ENCODE data around the gene TOR4A. TPM values are rescaled to one million over a fixed set of nuclear protein-coding genes. Genes with fewer than 3 reads are reported as not detected.
A peak's percentile ranks its signal among the peaks of the same experiment; 100 is the strongest.
"Not testable (repeated sequence)": the region's sequence is repeated elsewhere in the genome, so short reads cannot be mapped to it uniquely, and the experiment has no call there.

TOR4A gene
- polyA plus RNA-seq, 3 donors, result 3.7 to 4.3 (median 4.2) TPM

- DNase-seq (ENCODE audit: low read depth in 3 of 3, low spot score in 2 of 3), result no peak
Measured at GRCh38 chr9:137251490-137252268, 25.8 kb upstream of the TOR4A start.

DNA sequence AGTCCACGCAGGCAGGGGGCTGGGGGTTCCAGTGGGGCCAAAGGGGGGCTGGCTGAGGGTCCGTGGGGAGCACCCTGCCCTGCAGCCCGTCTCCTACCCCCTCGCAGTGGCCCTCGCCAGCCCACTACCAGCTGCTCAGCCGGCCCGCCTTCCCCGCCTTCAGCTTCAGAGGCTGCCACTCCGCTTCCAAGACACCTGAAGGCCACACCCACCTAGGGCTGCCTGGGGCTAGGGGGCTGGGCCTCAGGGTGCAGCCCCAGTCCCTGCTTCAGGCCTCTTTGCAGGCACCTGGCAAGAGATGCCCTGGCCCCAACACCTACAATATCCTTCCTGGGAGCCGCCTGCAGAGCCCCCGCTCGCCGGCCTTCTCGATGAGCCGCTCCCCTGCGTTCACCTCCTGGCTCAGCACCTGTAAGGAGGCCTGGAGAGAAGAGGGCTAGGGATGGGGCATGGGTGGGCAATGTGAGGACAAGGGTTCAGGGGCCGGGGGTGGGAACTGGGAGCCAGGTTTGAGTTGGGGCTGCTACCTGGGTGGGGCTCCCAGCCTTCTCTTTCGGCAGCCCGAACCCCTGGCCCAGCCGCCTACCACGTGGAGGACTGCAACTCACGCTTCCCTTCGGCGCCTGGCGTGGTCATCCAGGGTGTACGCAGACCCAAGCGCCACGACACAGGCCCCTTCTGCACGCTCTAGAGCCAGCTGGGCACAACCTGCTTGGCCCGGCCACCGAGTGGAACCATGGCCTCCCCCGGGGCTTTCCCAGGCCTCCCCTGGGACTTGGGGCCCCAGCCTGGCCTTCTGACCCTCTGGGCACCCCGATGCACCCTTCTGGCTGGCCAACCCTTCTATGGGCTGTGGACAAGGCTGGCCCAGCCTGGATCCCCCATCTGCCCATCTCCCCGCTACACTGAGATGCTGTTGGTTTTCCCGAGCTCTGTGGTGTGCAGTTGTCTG lies 24.7 kb upstream of the TOR4A start:
- no peak for DNase-seq (ENCODE audit: low read depth in 3 of 3, low spot score in 2 of 3)

DNA sequence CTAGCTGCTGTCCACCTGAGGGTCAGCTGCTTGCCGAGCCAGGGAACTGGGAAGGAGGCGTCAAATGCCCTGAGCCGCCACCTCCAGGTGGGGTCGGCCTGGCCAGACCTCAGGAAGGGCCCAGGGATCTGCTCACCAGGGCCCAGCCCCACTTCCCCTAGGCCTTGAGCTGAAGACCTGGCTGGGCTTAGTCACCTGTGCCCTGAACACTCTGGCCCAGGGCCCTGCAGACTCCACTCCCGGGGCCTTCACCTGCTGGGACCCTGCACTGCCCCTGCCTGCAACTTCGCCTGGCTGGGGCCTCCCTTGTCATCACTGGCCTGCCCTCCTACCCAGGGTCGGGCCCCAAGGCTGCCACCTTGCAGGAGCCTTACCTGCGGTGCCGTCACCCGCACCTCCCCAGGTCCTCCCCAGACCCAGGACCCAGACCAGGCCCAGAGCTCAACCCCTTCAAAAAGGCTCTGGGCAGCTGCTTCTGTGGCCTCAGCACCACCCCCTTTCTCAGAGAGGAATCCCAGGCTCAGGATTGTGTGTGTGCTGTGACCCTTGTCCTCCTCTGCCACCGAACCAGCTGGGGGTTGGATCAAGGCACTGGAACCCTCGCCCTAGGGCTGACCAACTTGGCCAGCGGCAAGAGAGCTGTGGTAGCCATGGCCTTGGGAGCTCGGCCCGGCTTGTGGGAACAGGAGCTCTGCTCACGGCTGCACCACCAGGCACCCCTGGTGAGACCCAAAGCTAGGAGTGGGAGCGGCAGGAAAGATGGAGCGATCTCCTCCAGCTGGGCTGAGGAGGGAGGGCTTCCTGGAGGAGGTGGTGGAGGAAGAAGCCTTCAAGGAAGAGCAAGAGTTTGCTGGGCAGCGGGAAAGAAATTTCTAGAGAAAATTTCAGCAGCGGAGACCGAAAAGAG lies 23.6 kb upstream of the TOR4A start:
- no peak for DNase-seq (ENCODE audit: low read depth in 3 of 3, low spot score in 2 of 3)

DNA sequence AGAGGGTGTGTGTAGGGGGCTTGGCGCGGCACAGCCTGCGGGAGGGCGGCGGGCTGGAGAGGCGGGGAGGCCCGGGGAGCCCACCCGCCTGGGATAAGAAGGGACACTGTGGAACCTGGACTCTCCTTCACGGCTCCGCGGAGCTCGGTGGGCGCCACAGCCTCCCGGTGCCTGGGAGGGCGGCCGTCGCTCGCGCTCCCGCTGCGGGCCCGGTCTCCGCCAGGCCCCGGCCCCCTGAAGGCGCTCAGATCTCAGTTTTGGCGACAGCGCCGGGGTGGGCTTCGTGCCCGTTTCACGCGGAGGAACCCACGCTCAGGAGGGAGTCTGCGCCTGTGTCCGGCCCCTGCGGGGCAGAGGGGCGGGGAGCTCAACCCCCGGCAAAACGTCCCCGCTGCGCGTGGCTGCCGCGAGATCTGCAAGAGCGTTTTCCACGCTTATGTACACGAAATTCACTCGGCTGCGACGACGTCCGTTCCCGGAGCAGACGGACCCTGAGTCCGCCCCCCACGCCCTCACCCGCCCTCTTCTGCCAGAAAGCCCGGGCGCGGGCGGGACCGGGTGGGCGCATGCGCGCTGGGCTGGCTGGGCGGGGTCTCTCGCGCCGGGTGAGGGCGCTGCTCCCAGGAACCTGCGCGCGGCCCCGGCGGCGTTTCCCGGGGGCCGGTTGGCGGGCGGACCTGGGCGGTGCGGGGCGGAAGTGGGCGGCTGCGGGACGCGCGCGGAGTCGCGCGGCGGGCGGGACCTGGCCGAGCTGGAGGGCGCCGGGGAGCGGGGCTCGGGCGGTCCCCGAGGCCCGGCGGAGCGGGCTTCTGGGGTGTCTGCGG lies 22.7 kb upstream of the TOR4A start, which contains the start of gene NELFB:
Gene NELFB, plus strand, starts transcription at position 704 of the 824 bp plus-strand sequence.
- peak; percentile 64 to 79 (median 73) for DNase-seq (ENCODE audit: low read depth in 3 of 3, low spot score in 2 of 3)

- no peak for DNase-seq (ENCODE audit: low read depth in 3 of 3, low spot score in 2 of 3)
Measured at GRCh38 chr9:137255448-137256114, 21.9 kb upstream of the TOR4A start.

GRCh38 chr9:137256362-137256761 lies 21.2 kb upstream of the TOR4A start:
- no peak for DNase-seq (ENCODE audit: low read depth in 3 of 3, low spot score in 2 of 3)

DNA sequence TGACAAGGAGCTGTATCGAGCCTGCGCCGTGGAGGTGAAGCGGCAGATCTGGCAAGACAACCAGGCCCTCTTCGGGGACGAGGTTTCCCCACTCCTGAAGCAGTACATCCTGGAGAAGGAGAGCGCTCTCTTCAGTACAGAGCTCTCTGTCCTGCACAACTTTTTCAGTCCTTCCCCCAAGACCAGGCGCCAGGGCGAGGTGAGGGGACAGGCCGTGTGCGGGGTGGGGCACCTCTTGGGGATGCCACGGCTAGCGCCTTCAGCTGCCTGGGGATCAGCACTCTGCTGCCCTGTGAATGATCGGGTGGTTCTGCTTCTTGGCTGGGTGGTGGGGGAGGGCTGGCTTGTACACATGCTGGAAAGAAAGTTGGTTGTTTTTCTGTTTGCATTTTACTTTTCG lies 20.7 kb upstream of the TOR4A start:
- no peak for DNase-seq (ENCODE audit: low read depth in 3 of 3, low spot score in 2 of 3)

GRCh38 chr9:137262173-137262908 lies 15.2 kb upstream of the TOR4A start:
- not testable (repeated sequence) for DNase-seq (ENCODE audit: low read depth in 3 of 3, low spot score in 2 of 3)

DNA sequence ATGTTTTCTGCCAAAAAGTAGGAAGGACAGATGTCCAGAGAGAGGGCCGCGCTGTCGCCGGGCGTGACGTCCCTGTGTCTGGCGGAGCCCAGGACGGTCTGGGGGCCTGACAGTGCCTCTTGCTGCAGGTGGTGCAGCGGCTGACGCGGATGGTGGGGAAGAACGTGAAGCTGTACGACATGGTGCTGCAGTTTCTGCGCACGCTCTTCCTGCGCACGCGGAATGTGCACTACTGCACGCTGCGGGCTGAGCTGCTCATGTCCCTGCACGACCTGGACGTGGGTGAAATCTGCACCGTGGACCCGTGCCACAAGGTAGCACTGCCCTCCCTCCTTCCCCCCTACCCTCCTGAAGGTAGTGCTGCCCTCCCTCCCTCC lies 14.6 kb upstream of the TOR4A start:
- no peak for DNase-seq (ENCODE audit: low read depth in 3 of 3, low spot score in 2 of 3)

- DNase-seq (ENCODE audit: low read depth in 3 of 3, low spot score in 2 of 3), result no peak
Measured at GRCh38 chr9:137263506-137263905, 14.0 kb upstream of the TOR4A start.

- no peak for DNase-seq (ENCODE audit: low read depth in 3 of 3, low spot score in 2 of 3)
Measured at GRCh38 chr9:137264067-137264466, 13.5 kb upstream of the TOR4A start.

- DNase-seq (ENCODE audit: low read depth in 3 of 3, low spot score in 2 of 3), result no peak
Measured at GRCh38 chr9:137265496-137266161, 11.9 kb upstream of the TOR4A start.

GRCh38 chr9:137266162-137266527 lies 11.4 kb upstream of the TOR4A start:
- no peak for DNase-seq (ENCODE audit: low read depth in 3 of 3, low spot score in 2 of 3)

GRCh38 chr9:137266585-137267453 lies 10.7 kb upstream of the TOR4A start:
- no peak for DNase-seq (ENCODE audit: low read depth in 3 of 3, low spot score in 2 of 3)

DNA sequence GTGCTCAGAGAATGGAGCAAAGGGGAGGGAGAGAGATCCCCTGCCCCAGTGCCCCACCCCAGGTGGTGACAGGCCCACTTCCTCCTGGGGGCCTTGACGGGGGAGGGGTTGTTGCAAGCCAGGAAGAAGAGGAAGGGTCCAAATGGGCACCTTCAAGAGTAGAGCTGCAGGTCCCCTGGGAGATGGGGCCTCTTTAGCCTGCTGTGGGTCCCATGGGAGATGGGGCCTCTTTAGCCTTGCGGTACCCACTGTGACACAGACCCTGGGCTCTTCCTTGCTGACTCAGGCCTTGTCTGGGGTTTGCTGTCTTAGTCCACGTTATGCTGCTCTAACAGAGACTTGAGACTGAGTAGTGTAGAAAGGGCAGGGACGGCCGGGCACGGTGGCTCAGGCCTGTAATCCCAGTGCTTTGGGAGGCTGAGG lies 9.6 kb upstream of the TOR4A start:
- no peak for DNase-seq (ENCODE audit: low read depth in 3 of 3, low spot score in 2 of 3)

DNA sequence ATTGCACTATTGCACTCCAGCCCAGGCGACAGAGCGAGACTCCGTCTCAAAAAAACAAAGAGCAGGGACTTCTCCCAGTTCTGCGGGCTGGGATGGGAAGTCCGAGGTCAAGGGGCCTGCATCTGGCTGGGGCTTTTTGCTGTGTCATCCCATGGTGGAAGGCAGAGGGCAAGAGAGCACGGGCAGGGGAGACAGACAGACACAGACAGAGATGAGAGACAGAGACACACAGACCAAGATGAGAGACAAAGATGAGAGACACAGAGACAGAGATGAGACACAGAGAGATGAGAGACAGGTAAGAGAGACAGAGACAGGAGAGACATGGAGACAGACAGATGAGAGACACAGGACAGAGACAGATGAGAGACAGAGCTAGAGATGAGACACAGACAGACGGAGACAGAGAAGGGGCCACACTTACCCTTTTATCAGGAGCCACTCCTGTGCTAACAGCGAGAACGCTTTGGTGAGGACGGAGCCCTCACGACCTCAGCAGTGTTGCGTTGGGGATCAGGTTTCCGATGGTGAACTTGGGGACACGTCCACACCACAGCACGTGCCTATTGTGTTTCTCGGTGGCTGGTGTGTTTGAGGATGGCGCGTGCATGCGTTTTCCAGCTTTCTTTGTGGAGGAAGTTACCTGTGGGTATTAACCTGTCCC lies 8.9 kb upstream of the TOR4A start:
- no peak for DNase-seq (ENCODE audit: low read depth in 3 of 3, low spot score in 2 of 3)

Measured in right renal cortex interstitium (tissue), 3 donors.